Tongue (tissue), 2 donors: ENCODE results near the gene ALLC. TPM values are rescaled to one million over a fixed set of nuclear protein-coding genes. Genes with fewer than 3 reads are reported as not detected.
"Not testable (repeated sequence)": the region's sequence is repeated elsewhere in the genome, so short reads cannot be mapped to it uniquely, and the experiment has no call there.

Experiments
- DNase-seq: peaks from one replicate; pipeline ENCODE4 v3.0.0-alpha.2; 2015
- total RNA-seq: library from RNA; depleted of rRNA; stranded (reverse); fragments of >200 nt; gene quantifications from one replicate; pipeline ENCODE4 v1.2.3, GENCODE V29; 2014

Gene ALLC
- total RNA-seq, 1 donor from 2014 or later, result not detected

GRCh38 chr2:3655871-3656761 lies 1.9 kb upstream of the ALLC start:
- DNase-seq, result no peak

GRCh38 chr2:3656762-3657721 lies 958 bp upstream of the ALLC start:
- peak; percentile 85 for DNase-seq

GRCh38 chr2:3659447-3660432 lies 1.7 kb downstream of the ALLC start:
- peak; percentile 89 for DNase-seq

GRCh38 chr2:3660640-3661039 lies 2.6 kb downstream of the ALLC start:
- DNase-seq, result not testable (repeated sequence)

- DNase-seq, result peak; percentile 26
Observed at GRCh38 chr2:3661149-3661660, 3.2 kb downstream of the ALLC start.

GRCh38 chr2:3662239-3662638 lies 4.2 kb downstream of the ALLC start:
- DNase-seq, result no peak

GRCh38 chr2:3664118-3664517 lies 6.1 kb downstream of the ALLC start:
- DNase-seq, result no peak

- DNase-seq, result no peak
Observed at GRCh38 chr2:3664925-3665324, 6.9 kb downstream of the ALLC start.

GRCh38 chr2:3665886-3666612 lies 8.0 kb downstream of the ALLC start:
- DNase-seq, result no peak

- no peak for DNase-seq
Observed at GRCh38 chr2:3666613-3666975, 8.6 kb downstream of the ALLC start.

GRCh38 chr2:3667151-3667631 lies 9.2 kb downstream of the ALLC start:
- DNase-seq, result no peak

- no peak for DNase-seq
Observed at GRCh38 chr2:3669656-3670055, 11.7 kb downstream of the ALLC start.

- no peak for DNase-seq
Observed at GRCh38 chr2:3670376-3670775, 12.4 kb downstream of the ALLC start.

GRCh38 chr2:3670941-3671340 lies 12.9 kb downstream of the ALLC start:
- DNase-seq, result no peak

- DNase-seq, result no peak
Observed at GRCh38 chr2:3672861-3673678, 15.1 kb downstream of the ALLC start.

GRCh38 chr2:3674066-3674845 lies 16.3 kb downstream of the ALLC start:
- DNase-seq, result no peak

- DNase-seq, result no peak
Observed at GRCh38 chr2:3675687-3676086, 17.7 kb downstream of the ALLC start.

- DNase-seq, result no peak
Observed at GRCh38 chr2:3677436-3677835, 19.4 kb downstream of the ALLC start.

- DNase-seq, result no peak
Observed at GRCh38 chr2:3678212-3678611, 20.2 kb downstream of the ALLC start.
